MM.1S (cell line): Measurements from ENCODE around the gene PPM1G.

ENCODE experiments used
- EZH2 ChIP-seq: fragments of 300-600 bp; sonication (generic); optimal IDR thresholded peaks from 2 replicates; pipeline ENCODE3; 2017; ENCODE audit warnings: low read depth, mild to moderate bottlenecking, antibody characterized with exemption, low read length, mixed read lengths
- TF ChIP-seq, protein P1 (sequence below): fragments of 300-600 bp; sonication (generic); IDR thresholded peaks from 2 replicates; pipeline ENCODE4 v1.5.1; 2016; ENCODE audit warnings: antibody characterized with exemption, low read length, mixed read lengths

DNA sequence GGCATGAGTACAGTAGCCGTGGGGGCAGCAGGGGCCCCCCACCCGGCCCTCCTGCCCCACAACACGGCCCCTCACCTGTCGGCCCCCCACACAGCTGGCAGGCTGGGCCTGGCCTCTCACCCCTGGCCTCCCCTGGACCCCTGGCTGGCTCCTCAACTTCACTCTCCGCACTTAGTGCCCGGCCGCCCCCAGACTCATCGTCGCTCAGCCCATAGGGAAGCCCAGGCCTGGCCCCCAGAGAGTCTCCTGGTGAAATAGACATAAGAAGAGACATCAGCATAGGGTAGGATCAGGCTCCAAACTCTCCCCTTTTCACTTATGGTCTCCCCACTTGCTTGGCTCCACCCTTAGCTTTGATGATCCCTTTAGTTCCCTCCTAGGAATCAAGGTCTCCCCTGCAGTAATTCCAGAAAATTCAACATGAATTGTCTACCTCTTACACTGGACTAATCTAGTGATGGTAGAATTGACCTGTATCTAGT, 30.5 kb downstream of the PPM1G start:
- TF ChIP-seq, protein P1, sequence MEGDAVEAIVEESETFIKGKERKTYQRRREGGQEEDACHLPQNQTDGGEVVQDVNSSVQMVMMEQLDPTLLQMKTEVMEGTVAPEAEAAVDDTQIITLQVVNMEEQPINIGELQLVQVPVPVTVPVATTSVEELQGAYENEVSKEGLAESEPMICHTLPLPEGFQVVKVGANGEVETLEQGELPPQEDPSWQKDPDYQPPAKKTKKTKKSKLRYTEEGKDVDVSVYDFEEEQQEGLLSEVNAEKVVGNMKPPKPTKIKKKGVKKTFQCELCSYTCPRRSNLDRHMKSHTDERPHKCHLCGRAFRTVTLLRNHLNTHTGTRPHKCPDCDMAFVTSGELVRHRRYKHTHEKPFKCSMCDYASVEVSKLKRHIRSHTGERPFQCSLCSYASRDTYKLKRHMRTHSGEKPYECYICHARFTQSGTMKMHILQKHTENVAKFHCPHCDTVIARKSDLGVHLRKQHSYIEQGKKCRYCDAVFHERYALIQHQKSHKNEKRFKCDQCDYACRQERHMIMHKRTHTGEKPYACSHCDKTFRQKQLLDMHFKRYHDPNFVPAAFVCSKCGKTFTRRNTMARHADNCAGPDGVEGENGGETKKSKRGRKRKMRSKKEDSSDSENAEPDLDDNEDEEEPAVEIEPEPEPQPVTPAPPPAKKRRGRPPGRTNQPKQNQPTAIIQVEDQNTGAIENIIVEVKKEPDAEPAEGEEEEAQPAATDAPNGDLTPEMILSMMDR = no peak
- no peak for TF ChIP-seq EZH2
